ENCODE measurements around the gene KLF16. TPM values are rescaled to one million over a fixed set of nuclear protein-coding genes. Genes with fewer than 3 reads are reported as not detected.

The KLF16 gene
- total RNA-seq, 1 experiment from 2014 or later: 26.7 TPM

- Histone ChIP-seq H3K9me3 (ENCODE audit: insufficient read depth, low read depth) (no peaks in the 10 kb centered on the region), H4K20me1 (ENCODE audit: insufficient read depth) (peaks cover 46% of the 10 kb centered on the region), H3K27me3 (ENCODE audit: insufficient read depth, low read depth) (no peaks in the 10 kb centered on the region), H2AFZ (no peak overlapping the region), H3K4me1 (replicated peaks; ENCODE audit: insufficient read depth) (no peaks in the 10 kb centered on the region), H3K4me3 (no peak overlapping the region), H3K4me2 (no peak overlapping the region), H3K27ac (no peak overlapping the region), H3K9me2 (ENCODE audit: insufficient read depth) (no peaks in the 10 kb centered on the region), H3F3A (ENCODE audit: insufficient read depth, low read depth) (no peaks in the 10 kb centered on the region), H3K36me3 (ENCODE audit: low read depth) (no peaks in the 10 kb centered on the region), H3K79me2 (ENCODE audit: low read depth) (peaks cover 11% of the 10 kb centered on the region)
- DNase-seq: peak in 1 of 2 experiments; percentile 24
- POLR2A ChIA-PET (ENCODE audit: unreplicated experiment): no interaction called here
- CTCF ChIA-PET: interaction anchor here (1.5 kb wide), 1 partner anchor 12 kb away, joined by 4 read pairs; no protein-coding TSS in a partner anchor
- no TSS peak for BruUV-seq (replicated peaks)
- no peak for TF ChIP-seq EZH2 (IDR thresholded peaks at IDR 0.05; ENCODE audit: low read depth)
- TF ChIP-seq, protein P1, sequence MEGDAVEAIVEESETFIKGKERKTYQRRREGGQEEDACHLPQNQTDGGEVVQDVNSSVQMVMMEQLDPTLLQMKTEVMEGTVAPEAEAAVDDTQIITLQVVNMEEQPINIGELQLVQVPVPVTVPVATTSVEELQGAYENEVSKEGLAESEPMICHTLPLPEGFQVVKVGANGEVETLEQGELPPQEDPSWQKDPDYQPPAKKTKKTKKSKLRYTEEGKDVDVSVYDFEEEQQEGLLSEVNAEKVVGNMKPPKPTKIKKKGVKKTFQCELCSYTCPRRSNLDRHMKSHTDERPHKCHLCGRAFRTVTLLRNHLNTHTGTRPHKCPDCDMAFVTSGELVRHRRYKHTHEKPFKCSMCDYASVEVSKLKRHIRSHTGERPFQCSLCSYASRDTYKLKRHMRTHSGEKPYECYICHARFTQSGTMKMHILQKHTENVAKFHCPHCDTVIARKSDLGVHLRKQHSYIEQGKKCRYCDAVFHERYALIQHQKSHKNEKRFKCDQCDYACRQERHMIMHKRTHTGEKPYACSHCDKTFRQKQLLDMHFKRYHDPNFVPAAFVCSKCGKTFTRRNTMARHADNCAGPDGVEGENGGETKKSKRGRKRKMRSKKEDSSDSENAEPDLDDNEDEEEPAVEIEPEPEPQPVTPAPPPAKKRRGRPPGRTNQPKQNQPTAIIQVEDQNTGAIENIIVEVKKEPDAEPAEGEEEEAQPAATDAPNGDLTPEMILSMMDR (conservative IDR thresholded peaks at IDR 0.05): peak; percentile 85
- intact Hi-C loops (cut with micrococcal nuclease; ENCODE audit: unreplicated experiment): no loop called here
These were observed 25.7 kb downstream of the KLF16 start for GRCh38 chr19:1837625-1838105.

GRCh38 chr19:1837222-1837565 lies 26.2 kb downstream of the KLF16 start:
- Histone ChIP-seq H3K36me3 (ENCODE audit: low read depth) (no peaks in the 10 kb centered on the region), H3K9me2 (ENCODE audit: insufficient read depth) (no peaks in the 10 kb centered on the region), H4K20me1 (ENCODE audit: insufficient read depth) (peaks cover 41% of the 10 kb centered on the region), H2AFZ (no peak overlapping the region), H3K79me2 (ENCODE audit: low read depth) (peaks cover 7% of the 10 kb centered on the region), H3K4me2 (no peak overlapping the region), H3K9me3 (ENCODE audit: insufficient read depth, low read depth) (no peaks in the 10 kb centered on the region), H3K27ac (no peak overlapping the region), H3K4me1 (replicated peaks; ENCODE audit: insufficient read depth) (no peaks in the 10 kb centered on the region), H3K27me3 (ENCODE audit: insufficient read depth, low read depth) (no peaks in the 10 kb centered on the region), H3F3A (ENCODE audit: insufficient read depth, low read depth) (no peaks in the 10 kb centered on the region), H3K4me3 (no peak overlapping the region)
- no peak for DNase-seq
- intact Hi-C loops (cut with micrococcal nuclease; ENCODE audit: unreplicated experiment): no loop called here
- no TSS peak for BruUV-seq (replicated peaks)
- no peak for TF ChIP-seq EZH2 (IDR thresholded peaks at IDR 0.05; ENCODE audit: low read depth)
- TF ChIP-seq, protein P1 (conservative IDR thresholded peaks at IDR 0.05): no peak
- ChIA-PET CTCF (no interaction called here), POLR2A (ENCODE audit: unreplicated experiment) (no interaction called here)

DNA sequence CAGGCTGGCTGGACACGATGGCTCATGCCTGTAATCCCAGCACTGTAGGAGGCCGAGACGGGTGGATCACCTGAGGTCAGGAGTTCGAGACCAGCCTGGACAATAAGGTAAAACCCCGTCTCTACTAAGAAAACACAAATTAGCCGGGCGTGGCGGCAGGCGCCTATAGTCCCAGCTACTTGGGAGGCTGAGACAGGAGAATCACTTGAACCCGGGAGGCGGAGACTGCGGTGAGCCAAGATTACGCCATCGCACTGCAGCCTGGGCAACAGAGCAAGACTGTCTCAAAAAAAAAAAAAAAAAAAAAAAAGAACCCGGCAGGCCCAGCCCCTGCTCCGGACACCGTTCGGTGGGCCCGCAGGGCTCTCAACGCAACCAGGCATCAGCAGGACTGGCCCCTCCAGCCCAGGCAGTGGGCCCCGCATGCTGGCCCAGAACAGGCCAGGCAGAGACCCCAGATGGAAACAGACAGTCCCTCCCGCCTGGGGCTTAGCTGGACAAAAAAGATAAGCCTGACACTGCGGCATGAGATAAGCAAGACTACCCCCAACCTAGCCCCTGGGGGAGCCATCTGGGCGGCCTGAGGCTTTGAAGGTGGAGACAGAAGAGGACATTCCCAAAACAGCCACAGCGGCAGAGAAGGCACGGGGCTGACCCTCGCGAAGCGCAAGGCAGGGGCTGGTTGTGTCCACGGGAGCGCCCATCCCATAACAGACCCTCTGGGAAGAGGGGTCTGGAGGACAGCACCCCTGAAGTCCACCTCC lies 26.7 kb downstream of the KLF16 start:
- ChIA-PET CTCF (no interaction called here), POLR2A (ENCODE audit: unreplicated experiment) (no interaction called here)
- no peak for TF ChIP-seq EZH2 (IDR thresholded peaks at IDR 0.05; ENCODE audit: low read depth)
- TF ChIP-seq, protein P1 (conservative IDR thresholded peaks at IDR 0.05): no peak
- BruUV-seq (replicated peaks): no TSS peak
- no peaks in the 10 kb centered on the region for H3K9me2 ChIP-seq (ENCODE audit: insufficient read depth)
- H3K4me3 ChIP-seq: no peak overlapping the region
- H4K20me1 ChIP-seq (ENCODE audit: insufficient read depth): peaks cover 36% of the 10 kb centered on the region
- no peaks in the 10 kb centered on the region for H3F3A ChIP-seq (ENCODE audit: insufficient read depth, low read depth)
- H3K4me2 ChIP-seq: no peak overlapping the region
- no peaks in the 10 kb centered on the region for H3K36me3 ChIP-seq (ENCODE audit: low read depth)
- H3K27me3 ChIP-seq (ENCODE audit: insufficient read depth, low read depth): no peaks in the 10 kb centered on the region
- no peaks in the 10 kb centered on the region for H3K9me3 ChIP-seq (ENCODE audit: insufficient read depth, low read depth)
- no peak for DNase-seq
- peaks cover 5% of the 10 kb centered on the region; the same call in 1 of the 2 replicates for H3K79me2 ChIP-seq (ENCODE audit: low read depth)
- H2AFZ ChIP-seq: no peak overlapping the region
- H3K27ac ChIP-seq: no peak overlapping the region
- H3K4me1 ChIP-seq (replicated peaks; ENCODE audit: insufficient read depth): no peaks in the 10 kb centered on the region
- intact Hi-C loops (cut with micrococcal nuclease; ENCODE audit: unreplicated experiment): no loop called here

Data from PC-9 (cell line).